Measurements from ENCODE around the gene CFAP100.

The CFAP100 gene

GRCh38 chr3:126438186-126438585, 43.5 kb downstream of the CFAP100 start:
- TF ChIP-seq CTCF (conservative IDR thresholded peaks at IDR 0.05) (no peak), ZFX (IDR thresholded peaks at IDR 0.05) (no peak)
- H3K27ac ChIP-seq: no peak overlapping the region

- TF ChIP-seq ZFX (IDR thresholded peaks at IDR 0.05) (no peak), CTCF (conservative IDR thresholded peaks at IDR 0.05) (no peak)
These were observed 44.0 kb downstream of the CFAP100 start for GRCh38 chr3:126438746-126439145.

GRCh38 chr3:126439346-126439967, 44.7 kb downstream of the CFAP100 start:
- no peak overlapping the region for H3K27ac ChIP-seq
- TF ChIP-seq ZFX (IDR thresholded peaks at IDR 0.05): no peak
- no peak for TF ChIP-seq CTCF (conservative IDR thresholded peaks at IDR 0.05)

More at GRCh38 chr3:126438746-126439145, 44.0 kb downstream of the CFAP100 start:
- H3K27ac ChIP-seq: no peak overlapping the region

- H3K27ac ChIP-seq: no peak overlapping the region
- TF ChIP-seq CTCF (conservative IDR thresholded peaks at IDR 0.05) (no peak), ZFX (IDR thresholded peaks at IDR 0.05) (no peak)
These were observed 45.4 kb downstream of the CFAP100 start for GRCh38 chr3:126439968-126440708.

GRCh38 chr3:126440709-126440995, 45.9 kb downstream of the CFAP100 start:
- no peak overlapping the region for H3K27ac ChIP-seq
- TF ChIP-seq ZFX (IDR thresholded peaks at IDR 0.05) (no peak), CTCF (conservative IDR thresholded peaks at IDR 0.05) (no peak)

- TF ChIP-seq ZFX (IDR thresholded peaks at IDR 0.05) (no peak), CTCF (conservative IDR thresholded peaks at IDR 0.05) (no peak)
- H3K27ac ChIP-seq: no peak overlapping the region
These were observed 46.7 kb downstream of the CFAP100 start for GRCh38 chr3:126441256-126441880.

Measured in C4-2B (cell line).